Ovary (tissue), 3 donors: ENCODE data around the gene TRIM33.
"Not testable (repeated sequence)": the region's sequence is repeated elsewhere in the genome, so short reads cannot be mapped to it uniquely, and the experiment has no call there.

ENCODE experiments used
- CTCF ChIP-seq, 3 donors: fragments of 450-650 bp in 2 of 3; fragments of 200-600 bp in 1 of 3; IDR thresholded peaks; one replicate each; pipeline versions ENCODE4 v1.5.1 to v1.8.0; 2016 to 2022; ENCODE audit warnings: antibody characterized with exemption in 3 of 3, mild to moderate bottlenecking in 1 of 3
- EP300 ChIP-seq: sonication (generic); formaldehyde crosslinking; IDR thresholded peaks from one replicate; pipeline ENCODE4 v1.6.1; 2017; ENCODE audit warnings: antibody characterized with exemption
- POLR2A ChIP-seq: fragments of 450-650 bp; IDR thresholded peaks from one replicate; pipeline ENCODE4 v1.6.1; 2017; ENCODE audit warnings: antibody characterized with exemption, mild to moderate bottlenecking, moderate library complexity
- donor health status: DM: no; HTN: no; CAD: no.

GRCh38 chr1:114443226-114443625 lies 67.8 kb downstream of the TRIM33 start:
- not testable (repeated sequence) for TF ChIP-seq CTCF (IDR thresholded peaks at IDR 0.05); EP300; POLR2A
